Osteoblast (primary cell): ENCODE data around the gene HSPB3. TPM values are rescaled to one million over a fixed set of nuclear protein-coding genes. Genes with fewer than 3 reads are reported as not detected.

Experiments used
- DNase-seq: peaks from one replicate; pipeline ENCODE4 v3.0.0; 2011; ENCODE audit warnings: low spot score, mixed read lengths; ENCODE audit not compliant: insufficient read length; ENCODE audit errors: missing footprints
- H2AFZ ChIP-seq: 2 replicates; pipeline ENCODE4 v1.6.0; 2011; ENCODE audit warnings: mild to moderate bottlenecking, low read length
- H3K27ac ChIP-seq: 2 replicates; pipeline ENCODE4 v1.5.1; 2011; ENCODE audit warnings: mild to moderate bottlenecking, low read depth, low read length, moderate library complexity
- H3K27me3 ChIP-seq: 2 replicates; pipeline ENCODE4 v1.6.0; 2012; ENCODE audit warnings: mild to moderate bottlenecking, control low read depth, inconsistent platforms, low read length, moderate library complexity; ENCODE audit not compliant: insufficient read depth
- H3K36me3 ChIP-seq: 2 replicates; pipeline ENCODE4 v1.5.1; 2011; ENCODE audit warnings: mild to moderate bottlenecking, low read length, control low read depth, moderate library complexity; ENCODE audit not compliant: insufficient read depth
- H3K4me1 ChIP-seq: 2 replicates; pipeline ENCODE4 v1.5.1; 2011; ENCODE audit warnings: mild to moderate bottlenecking, low read length, control low read depth, moderate library complexity; ENCODE audit not compliant: insufficient read depth
- H3K4me2 ChIP-seq: 2 replicates; pipeline ENCODE4 v1.6.0; 2011; ENCODE audit warnings: mild to moderate bottlenecking, low read length; ENCODE audit not compliant: insufficient read depth
- H3K4me3 ChIP-seq: fragments of 200-600 bp; sonication (generic); 3 replicates; pipeline ENCODE4 v1.5.1; 2012; ENCODE audit warnings: mild to moderate bottlenecking, low read length, inconsistent platforms; ENCODE audit not compliant: insufficient read depth
- H3K79me2 ChIP-seq: 2 replicates; pipeline ENCODE4 v1.6.0; 2012; ENCODE audit warnings: mild to moderate bottlenecking, low read length, control low read depth, inconsistent platforms; ENCODE audit not compliant: insufficient read depth
- H3K9me3 ChIP-seq: 2 replicates; pipeline ENCODE4 v1.5.1; 2011; ENCODE audit warnings: low read depth, low read length, control low read depth
- H4K20me1 ChIP-seq: 2 replicates; pipeline ENCODE4 v1.6.0; 2012; ENCODE audit warnings: mild to moderate bottlenecking, low read length, control low read depth; ENCODE audit not compliant: insufficient read depth
- CTCF ChIP-seq: IDR thresholded peaks from 2 replicates; pipeline ENCODE4 v1.5.1; 2011; ENCODE audit warnings: mild to moderate bottlenecking, low read depth, low read length, moderate library complexity; ENCODE audit errors: extremely low read depth
- total RNA-seq: library from RNA; depleted of rRNA; stranded (reverse); fragments of >200 nt; gene quantifications from 2 replicates; pipeline ENCODE4 v1.2.3, GENCODE V29; 2012

Gene HSPB3
- total RNA-seq, 1 donor = not detected

GRCh38 chr5:54462281-54462680 lies 6.8 kb downstream of the HSPB3 start:
- H2AFZ ChIP-seq = no peak overlapping the region
- no peaks in the 10 kb centered on the region for H3K27me3 ChIP-seq
- H3K36me3 ChIP-seq = no peaks in the 10 kb centered on the region
- TF ChIP-seq CTCF = no peak
- no peaks in the 10 kb centered on the region for H4K20me1 ChIP-seq
- H3K4me2 ChIP-seq = no peak overlapping the region
- H3K9me3 ChIP-seq = no peaks in the 10 kb centered on the region
- H3K4me3 ChIP-seq = no peak overlapping the region
- no peak overlapping the region for H3K27ac ChIP-seq
- peaks cover 15% of the 10 kb centered on the region for H3K4me1 ChIP-seq
- H3K79me2 ChIP-seq = no peaks in the 10 kb centered on the region
- no peak for DNase-seq

DNA sequence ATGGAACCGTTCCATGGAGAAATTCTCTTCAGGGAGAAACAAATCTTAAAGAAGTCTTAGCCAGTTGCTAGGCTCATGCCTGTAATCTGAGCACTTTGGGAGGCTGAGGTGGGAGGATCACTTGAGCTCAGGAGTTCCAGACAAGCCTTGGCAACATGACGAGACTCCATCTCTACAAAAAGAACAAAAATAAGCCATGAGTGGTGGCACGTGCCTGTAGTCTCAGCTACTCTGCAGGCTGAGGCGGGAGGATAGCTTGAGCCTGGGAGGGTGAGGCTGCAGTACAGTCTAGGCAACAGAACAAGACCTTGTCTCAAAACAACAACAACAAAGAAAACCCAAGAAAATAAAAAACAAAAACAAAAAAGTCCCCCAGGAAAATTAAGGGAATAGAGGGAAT lies 8.2 kb downstream of the HSPB3 start:
- H3K4me2 ChIP-seq = no peak overlapping the region
- H3K27me3 ChIP-seq = no peaks in the 10 kb centered on the region
- H3K4me3 ChIP-seq = no peak overlapping the region
- H2AFZ ChIP-seq = peak overlapping the region; percentile 29
- H3K9me3 ChIP-seq = no peaks in the 10 kb centered on the region
- no peak overlapping the region for H3K27ac ChIP-seq
- no peaks in the 10 kb centered on the region for H4K20me1 ChIP-seq
- no peaks in the 10 kb centered on the region for H3K79me2 ChIP-seq
- H3K36me3 ChIP-seq = no peaks in the 10 kb centered on the region
- no peak for TF ChIP-seq CTCF
- H3K4me1 ChIP-seq = peaks cover 10% of the 10 kb centered on the region
- no peak for DNase-seq

GRCh38 chr5:54469622-54470021 lies 14.1 kb downstream of the HSPB3 start:
- H3K4me1 ChIP-seq = peaks cover 19% of the 10 kb centered on the region
- H2AFZ ChIP-seq = peak overlapping the region; percentile 74
- H4K20me1 ChIP-seq = no peaks in the 10 kb centered on the region
- H3K36me3 ChIP-seq = no peaks in the 10 kb centered on the region
- H3K27me3 ChIP-seq = no peaks in the 10 kb centered on the region
- no peak for TF ChIP-seq CTCF
- no peaks in the 10 kb centered on the region for H3K9me3 ChIP-seq
- peak overlapping the region; percentile 61 for H3K4me3 ChIP-seq
- H3K79me2 ChIP-seq = no peaks in the 10 kb centered on the region
- H3K27ac ChIP-seq = peak overlapping the region; percentile 55
- peak overlapping the region; percentile 77 for H3K4me2 ChIP-seq
- DNase-seq = peak; percentile 45

- Histone ChIP-seq H3K36me3 (no peaks in the 10 kb centered on the region), H3K4me3 (peak overlapping the region; percentile 61), H2AFZ (peak overlapping the region; percentile 74), H4K20me1 (no peaks in the 10 kb centered on the region), H3K4me2 (peak overlapping the region; percentile 77), H3K4me1 (peaks cover 19% of the 10 kb centered on the region), H3K27ac (peak overlapping the region; percentile 55), H3K9me3 (no peaks in the 10 kb centered on the region), H3K79me2 (no peaks in the 10 kb centered on the region), H3K27me3 (peaks cover 2% of the 10 kb centered on the region)
- no peak for TF ChIP-seq CTCF
- DNase-seq = no peak
Measured at GRCh38 chr5:54470128-54470527, 14.6 kb downstream of the HSPB3 start.
